Measurements from ENCODE around the gene PALLD. TPM values are rescaled to one million over a fixed set of nuclear protein-coding genes. Genes with fewer than 3 reads are reported as not detected.

PALLD gene
- total RNA-seq, 1 donor from 2014 or later = 12.1 TPM

DNA sequence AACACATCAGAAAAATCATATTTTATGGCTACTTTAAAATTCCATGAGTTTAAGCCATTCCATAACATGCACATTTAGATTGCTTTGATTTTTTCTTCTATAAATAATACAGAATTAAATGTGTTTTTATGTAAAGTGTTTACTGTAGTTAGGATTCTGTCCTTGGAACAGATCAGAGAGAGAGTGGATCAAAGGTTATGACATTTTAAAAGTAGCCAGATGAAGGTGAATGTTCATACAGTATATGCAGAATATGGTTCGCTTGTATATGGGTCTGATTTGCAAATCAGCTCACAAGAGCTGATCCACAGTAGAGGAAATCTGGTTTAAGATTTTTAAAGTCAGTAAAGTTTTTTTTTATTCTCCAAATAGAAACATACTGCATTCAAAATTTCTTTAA lies 7.2 kb upstream of the PALLD start:
- intact Hi-C loops (cut with micrococcal nuclease) = loop anchor here (10.0 kb wide), 1 partner anchor 1265 kb away; the partner anchor contains the start of gene HPF1

DNA sequence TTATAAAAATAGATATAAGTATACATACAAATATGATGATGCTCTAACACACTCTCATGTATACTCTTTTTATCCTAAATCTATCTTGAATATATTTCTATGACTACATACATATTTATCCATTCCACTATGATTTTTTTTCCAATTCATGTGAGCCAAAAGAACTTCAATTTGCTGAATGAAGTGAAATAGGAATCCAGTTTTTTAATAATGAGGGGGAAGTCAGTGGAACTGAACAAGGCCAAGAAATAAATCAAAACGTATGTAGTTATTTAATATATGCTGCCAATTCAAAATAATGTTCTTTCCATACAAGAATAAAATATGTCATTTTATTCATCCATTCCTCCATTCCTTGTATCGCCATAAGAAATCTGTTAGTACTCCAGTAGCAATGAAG lies 6.1 kb upstream of the PALLD start:
- intact Hi-C loops (cut with micrococcal nuclease) = no loop called here

DNA sequence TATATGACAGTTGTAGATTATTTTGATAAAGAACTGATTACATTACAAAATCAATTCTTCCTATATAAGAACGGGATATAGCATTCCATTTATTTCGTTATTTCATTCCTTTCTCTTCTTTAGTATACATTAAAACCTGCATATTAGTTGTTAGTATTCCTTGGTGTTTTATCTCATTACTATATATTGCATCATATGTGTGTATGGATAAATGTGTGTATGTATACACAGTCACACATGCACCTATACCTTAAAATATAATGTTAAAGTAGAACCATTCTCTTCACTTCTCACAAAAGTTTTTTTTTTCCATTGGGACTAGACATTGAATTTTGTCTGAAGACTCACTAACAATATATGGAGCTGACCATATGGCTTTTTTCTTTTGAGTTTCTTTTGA lies 5.3 kb upstream of the PALLD start:
- intact Hi-C loops (cut with micrococcal nuclease) = no loop called here

DNA sequence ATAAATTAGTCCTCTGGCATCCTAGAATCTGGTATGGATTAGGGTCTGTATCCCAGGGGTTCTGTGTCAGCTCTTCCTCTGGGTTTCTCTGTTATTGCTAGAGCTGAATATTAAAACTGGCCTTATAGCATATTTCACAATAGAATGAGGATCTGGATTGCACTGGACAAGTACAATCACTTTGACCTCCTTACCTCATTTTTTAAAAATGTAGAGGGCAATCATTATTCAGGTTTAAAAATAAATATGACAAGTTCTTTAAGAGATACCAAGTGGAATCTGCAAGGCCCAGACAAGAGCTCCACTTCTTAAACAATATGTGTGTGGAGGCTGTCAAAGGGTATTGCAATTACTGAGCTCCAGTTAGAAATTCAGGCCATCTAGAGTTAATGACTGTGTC lies 1.4 kb downstream of the PALLD start:
- intact Hi-C loops (cut with micrococcal nuclease) = no loop called here

DNA sequence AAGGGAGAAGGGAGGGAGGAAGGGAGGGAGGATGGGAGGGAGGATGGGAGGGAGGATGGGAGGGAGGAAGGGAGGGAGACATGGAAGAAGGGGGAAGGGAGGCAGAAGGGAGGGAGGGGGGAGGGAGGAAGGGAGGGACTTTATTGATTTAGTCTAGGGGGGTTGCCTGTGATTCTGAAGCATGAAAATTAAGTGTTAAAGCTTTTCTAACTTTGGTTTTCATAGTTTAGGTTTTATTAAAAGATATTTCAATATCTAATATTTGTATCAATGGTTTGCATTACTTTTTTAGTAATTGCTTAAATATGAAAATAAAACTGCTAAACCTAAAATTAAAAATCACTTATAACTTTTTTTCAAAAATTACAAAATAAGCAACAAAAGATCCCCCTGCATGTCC lies 2.4 kb downstream of the PALLD start:
- intact Hi-C loops (cut with micrococcal nuclease) = no loop called here

DNA sequence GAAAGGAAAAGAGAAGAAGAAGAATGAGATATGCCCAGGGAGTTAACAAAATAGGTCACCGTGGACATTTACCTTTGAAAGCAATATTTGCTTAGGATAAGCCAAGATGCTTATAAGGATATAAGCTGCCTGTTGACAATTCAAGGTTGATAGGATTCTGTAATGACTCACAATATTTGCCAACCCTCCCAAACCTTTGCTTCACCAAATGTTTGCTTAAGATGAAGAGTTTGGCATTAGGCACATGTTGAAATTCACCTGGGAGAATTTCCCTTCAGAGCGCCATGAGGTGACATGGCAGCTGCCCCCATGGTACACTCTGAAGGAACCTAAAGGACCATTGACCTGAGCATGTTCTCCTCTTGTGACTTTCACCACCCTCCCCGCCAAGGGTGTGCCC lies 4.6 kb downstream of the PALLD start:
- intact Hi-C loops (cut with micrococcal nuclease) = no loop called here

DNA sequence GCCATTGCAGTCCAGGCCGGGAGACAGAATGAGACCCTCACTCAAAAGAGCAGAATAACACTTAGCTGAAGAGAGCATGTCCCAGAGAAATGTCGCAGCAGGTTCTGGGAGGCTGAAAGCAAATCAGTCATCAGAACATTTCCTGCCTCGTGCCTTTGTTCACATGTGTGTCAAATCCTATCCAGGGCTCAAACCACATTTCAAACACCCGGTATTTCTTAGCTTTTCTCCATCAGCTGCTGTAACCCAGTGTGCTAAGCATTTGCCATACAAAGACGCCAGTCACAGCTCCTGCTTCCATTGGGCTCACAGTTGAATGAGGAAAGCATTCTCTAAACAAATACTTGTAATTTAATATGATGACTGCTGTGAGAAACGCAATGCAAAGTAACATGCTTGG lies 6.0 kb downstream of the PALLD start:
- intact Hi-C loops (cut with micrococcal nuclease) = no loop called here

DNA sequence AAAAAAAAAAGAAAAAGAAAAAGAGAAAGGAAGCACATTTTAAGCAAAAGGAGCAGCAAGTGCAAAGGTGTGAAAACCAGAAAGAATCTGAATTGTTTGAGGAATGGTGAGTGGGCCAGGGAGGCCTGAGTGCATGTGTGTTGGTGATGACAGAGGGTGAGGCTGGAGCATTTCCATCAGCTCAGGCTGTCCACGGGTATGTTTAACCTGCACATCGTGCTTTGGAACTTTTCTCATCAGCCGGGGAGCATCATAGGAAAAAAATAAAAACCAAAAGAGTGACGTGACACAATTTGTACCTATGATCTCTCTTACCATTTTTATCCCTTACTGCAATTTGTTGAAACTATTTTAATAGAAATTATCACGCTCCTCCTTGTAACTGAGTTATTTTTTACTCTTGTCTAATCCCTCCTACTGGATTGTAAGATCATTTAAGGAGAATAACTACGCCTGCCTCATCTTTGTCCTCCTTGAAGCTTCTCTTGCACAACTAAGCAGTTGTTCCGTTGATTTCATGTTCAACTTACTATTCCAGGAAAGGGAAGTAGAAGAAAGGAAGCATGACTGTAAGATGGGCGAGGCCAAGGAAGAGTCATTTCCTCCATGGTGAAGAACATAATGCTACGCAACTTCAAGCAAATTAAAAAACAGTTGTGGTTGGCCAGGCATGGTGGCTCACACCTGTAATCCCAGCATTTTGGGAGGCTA lies 7.0 kb downstream of the PALLD start:
- intact Hi-C loops (cut with micrococcal nuclease) = no loop called here

DNA sequence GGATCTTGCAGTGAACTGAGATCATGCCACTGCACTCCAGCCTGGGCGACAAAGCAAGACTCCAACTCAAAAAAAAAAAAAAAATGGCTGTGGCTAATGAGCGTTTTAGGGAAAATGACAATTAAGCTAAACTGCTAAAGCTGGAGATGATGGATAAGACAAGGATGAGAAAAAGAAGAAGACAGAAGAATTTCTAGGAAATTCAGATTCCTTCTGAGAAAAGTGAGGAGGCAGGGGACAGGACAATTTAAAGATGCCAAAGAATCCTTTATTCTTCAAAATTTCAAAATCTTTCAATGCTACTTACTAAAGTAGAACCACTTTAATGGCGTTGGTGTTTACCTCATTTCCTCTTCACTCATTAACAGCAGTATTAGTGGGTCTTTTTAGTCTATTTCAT lies 7.7 kb downstream of the PALLD start:
- intact Hi-C loops (cut with micrococcal nuclease) = no loop called here

DNA sequence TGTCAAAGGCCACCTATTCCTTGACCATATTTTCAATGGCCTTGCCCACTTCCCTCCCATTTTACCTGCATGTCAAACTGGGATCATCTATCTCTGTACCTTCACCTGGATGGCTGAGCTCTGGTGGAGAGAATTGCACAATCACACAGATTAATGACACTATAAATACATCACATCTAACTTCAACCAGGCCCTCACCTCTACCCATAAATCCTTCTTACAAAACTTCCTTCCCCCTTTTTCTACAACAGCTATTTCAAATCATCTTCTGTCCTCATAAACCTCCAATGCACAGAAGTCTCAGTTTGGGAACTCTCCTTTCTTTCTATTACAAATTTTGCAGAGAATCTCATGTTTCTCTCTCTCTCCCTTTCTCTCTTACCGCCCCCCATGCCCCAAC lies 9.2 kb downstream of the PALLD start:
- intact Hi-C loops (cut with micrococcal nuclease) = no loop called here

DNA sequence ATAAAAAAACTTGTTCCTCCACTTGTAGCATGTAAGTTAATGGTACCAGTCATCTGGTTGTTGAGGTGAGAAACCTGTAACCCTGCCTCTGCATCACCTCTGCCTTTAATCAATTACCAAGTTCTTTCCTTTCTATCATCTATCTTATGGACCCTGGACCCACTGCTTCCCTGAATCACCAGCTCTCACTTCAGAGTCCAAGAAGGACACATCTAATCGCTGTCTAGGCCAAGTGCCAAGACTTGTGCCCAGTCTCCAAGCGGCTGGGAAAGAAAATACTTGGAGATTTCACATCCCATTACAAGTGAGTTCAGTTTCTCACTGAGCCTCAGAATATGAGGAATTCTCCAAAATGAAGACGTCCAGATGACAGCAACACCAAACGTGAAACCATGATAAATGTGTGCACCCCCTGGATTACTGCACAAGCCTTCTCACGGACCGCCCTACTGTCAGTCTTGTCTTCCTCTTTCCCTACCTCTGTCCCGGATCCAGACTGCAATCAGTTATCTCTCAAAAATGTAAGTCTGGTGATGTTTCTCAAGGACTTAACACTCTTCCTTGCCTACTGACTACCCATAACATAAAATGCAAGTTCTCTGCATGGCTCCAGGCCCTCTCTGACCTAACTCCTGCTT lies 10.4 kb downstream of the PALLD start:
- intact Hi-C loops (cut with micrococcal nuclease) = no loop called here

DNA sequence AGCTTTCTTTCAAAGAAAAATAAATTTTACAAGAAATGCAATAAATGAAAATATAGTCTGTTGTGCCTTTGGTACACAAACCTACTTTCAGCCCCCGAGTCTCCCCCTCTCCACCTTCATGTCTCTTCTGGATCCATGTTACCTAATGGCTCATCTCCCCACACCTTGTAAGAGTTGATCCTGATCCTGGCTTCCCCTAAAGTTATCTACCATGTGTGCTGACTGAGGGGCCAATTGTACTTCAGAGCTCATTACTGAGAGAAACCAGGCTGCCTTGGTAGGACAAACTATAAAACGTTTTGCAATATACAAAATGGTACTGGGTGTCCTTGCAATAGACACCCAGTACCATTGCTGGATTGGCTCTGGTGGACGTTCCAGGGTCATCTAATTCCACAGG lies 11.8 kb downstream of the PALLD start:
- intact Hi-C loops (cut with micrococcal nuclease) = loop anchor here (1.0 kb wide), 2 partner anchors 190 to 501 kb away; partner anchors contain the start of gene DDX60

DNA sequence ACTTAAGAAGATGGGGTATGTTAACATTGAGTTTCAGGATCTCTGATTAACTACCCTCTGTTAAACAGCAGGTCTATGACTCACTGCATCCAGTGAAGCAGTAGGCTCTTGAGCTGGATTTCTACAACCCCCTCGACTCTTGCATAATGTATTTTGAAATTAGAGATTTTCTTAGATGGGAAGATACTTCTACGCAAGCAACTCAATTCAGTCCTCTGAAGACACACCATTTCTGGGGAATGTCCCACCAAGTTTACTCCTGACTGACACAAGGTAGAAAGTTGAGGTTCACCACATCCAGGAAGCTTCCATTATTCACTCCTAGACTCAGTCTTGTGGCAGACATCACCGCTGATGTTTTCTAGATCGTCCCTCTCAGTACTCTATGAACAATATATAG lies 12.9 kb downstream of the PALLD start:
- intact Hi-C loops (cut with micrococcal nuclease) = loop anchor here (1.0 to 10.0 kb wide), 7 partner anchors 28 to 725 kb away; partner anchors contain the start of gene DDX60

DNA sequence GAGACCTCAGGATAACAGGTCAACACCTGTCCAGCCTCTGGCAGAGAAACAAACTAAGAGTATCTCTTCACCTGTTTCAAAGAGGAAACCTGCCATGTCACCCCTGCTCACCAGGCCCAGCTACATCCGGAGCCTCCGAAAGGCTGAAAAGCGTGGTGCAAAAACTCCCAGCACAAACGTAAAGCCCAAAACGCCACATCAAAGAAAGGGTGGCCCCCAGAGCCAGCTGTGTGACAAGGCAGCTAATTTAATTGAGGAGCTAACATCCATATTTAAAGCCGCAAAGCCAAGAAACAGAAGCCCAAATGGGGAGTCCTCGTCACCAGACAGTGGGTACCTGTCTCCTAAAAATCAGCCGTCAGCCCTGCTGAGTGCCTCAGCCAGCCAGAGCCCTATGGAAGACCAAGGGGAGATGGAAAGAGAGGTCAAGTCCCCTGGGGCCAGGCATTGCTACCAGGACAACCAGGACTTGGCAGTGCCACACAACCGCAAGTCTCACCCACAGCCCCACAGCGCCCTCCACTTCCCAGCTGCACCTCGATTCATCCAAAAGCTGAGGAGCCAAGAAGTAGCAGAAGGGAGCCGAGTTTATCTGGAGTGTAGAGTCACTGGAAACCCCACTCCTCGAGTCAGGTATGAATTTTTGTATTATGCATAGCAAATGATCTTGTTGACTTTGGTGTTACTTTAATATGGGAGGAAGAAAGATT lies 15.1 kb downstream of the PALLD start:
- intact Hi-C loops (cut with micrococcal nuclease) = loop anchor here (2.0 to 10.0 kb wide), 5 partner anchors 61 to 727 kb away; no protein-coding TSS in a partner anchor

DNA sequence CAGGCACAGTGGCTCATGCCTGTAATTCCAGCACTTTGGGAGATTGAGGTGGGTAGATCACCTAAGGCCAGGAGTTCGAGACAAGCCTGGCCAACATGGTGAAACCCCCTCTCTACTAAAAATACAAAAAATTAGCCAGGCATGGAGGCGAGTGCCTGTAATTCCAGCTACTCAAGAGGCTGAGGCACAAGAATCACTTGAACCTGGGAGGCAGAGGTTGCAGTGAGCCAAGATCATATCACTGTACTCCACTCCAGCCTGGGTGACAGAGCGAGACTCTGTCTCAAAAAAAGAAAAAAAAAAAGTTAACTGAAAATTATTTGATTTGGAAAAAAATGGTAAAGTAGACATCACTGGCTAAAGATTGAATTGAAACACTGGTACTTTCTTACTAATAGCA lies 17.0 kb downstream of the PALLD start:
- intact Hi-C loops (cut with micrococcal nuclease) = loop anchor here (1.0 to 10.0 kb wide), 8 partner anchors 34 to 973 kb away; partner anchors contain the start of gene DDX60L

DNA sequence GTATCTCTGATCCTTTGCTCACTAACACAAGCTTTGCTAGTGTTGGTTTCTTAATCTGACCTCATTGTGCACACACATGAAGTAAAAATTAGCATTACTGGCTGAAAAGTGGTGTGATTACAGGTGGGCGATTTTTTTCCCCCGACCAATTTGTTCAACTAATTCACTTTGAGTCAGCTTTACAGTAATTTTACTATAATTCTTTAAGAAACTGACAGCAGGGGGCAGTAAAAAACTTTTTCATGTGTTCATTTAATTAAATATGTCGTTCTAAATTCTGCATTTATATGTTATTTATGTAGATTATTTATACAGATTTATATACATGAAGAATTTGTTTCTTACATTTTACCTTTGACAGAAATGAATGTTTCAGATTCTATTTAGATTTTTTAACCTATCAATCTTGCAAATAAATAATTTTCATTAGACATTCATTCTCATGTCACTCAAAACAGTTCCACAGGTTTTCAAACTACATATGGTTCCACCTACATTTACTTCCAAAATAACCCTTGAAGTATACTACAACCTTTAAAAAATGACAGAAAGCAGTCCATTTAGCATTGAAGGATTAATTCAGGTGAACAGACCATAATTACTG lies 17.5 kb downstream of the PALLD start:
- intact Hi-C loops (cut with micrococcal nuclease) = loop anchor here (1.0 to 10.0 kb wide), 7 partner anchors 34 to 972 kb away; partner anchors contain the start of gene DDX60L

DNA sequence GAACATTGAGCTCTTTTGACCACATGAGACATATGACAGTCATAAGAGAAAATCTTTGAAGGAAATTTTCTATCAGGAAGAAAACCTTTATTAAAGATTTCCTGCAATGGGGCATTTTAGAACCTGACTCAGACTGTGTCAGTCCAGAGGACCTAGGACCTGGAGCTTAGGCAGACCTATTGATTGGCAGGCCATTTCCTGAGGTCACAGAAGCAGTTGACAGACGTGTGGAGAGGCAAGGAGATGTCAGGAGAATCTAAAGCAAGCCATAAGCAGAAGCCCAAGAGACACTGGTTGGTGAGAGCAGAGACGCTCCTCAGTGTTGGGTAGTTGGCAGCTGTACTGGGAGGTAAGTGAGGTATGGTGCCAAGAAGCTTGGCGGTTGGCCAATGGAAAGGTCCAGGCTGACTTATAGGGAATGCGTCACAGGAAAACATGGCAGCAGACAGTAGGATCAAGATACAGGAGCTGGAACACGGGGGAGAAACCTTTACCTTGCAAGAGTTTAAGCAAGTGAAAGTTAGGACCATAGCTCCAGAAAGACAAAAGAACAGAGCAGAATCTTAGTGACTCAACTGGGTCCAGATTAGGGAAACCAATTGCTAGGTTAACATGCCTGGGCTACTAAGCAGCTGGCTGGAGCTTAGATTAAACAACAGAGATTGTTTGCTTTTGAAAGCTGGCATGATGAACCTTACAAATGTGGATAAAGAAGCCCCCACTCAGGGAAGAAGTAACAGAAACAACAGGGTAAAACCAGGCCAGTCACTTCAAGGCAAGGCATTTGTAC lies 18.6 kb downstream of the PALLD start:
- intact Hi-C loops (cut with micrococcal nuclease) = loop anchor here (2.0 to 10.0 kb wide), 2 partner anchors 731 to 971 kb away; no protein-coding TSS in a partner anchor

DNA sequence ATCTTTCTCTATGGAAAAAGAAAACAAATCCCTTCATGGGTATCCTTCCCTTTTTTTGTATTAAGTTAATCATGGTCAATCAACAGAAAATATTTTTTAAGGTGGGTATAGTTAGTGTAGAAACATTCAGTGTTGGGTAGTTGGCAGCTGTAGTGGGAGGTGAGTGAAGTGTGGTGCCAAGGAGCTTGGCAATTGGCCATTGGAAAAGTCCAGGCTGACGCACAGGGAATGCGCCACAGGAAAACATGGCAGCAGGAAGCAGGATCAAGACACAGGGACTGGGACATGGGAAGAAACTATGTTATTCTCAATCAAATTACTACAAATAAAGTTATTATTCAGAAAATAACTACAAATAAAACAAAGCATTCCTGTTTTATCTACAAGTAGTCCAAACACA lies 20.0 kb downstream of the PALLD start:
- intact Hi-C loops (cut with micrococcal nuclease) = loop anchor here (10.0 kb wide), 1 partner anchor 732 kb away; no protein-coding TSS in a partner anchor

DNA sequence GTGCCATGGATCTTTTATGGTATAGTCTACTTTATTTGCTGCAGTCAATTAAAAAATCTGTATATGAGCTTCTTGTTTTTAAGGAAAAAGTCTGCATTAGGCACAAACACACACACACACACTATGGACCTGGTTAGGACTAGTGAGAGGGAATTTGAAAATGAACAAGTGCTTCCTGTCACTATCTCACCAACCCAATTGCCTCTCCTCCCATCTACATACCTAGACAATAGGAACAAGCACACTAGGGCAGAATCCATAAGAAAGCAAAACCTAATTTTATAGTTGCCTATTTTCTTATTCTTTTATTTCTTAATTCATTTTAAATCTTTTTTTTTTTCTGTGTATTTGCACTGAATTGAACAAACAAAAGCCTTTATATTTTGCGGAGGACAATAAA lies 22.7 kb downstream of the PALLD start:
- intact Hi-C loops (cut with micrococcal nuclease) = loop anchor here (10.0 kb wide), 1 partner anchor 735 kb away; no protein-coding TSS in a partner anchor

DNA sequence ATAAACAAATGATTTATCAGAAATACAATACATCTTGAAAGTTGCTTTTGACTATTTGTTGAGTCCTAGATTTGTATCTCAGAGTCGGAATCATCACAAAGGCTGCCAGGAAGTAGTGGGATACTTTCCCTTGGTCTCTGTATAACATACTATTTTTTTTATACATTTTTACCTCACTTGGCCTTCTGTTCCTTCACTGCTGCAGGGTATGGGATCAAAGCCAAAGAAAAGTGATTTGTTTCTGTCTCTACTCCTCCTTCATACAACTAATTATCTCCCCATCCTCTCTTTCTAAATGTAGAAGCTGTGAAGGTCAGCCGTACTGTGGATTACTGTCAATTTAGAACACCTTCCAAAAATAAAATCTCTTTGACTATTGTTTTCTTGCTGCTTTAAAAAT lies 24.9 kb downstream of the PALLD start:
- intact Hi-C loops (cut with micrococcal nuclease) = no loop called here

DNA sequence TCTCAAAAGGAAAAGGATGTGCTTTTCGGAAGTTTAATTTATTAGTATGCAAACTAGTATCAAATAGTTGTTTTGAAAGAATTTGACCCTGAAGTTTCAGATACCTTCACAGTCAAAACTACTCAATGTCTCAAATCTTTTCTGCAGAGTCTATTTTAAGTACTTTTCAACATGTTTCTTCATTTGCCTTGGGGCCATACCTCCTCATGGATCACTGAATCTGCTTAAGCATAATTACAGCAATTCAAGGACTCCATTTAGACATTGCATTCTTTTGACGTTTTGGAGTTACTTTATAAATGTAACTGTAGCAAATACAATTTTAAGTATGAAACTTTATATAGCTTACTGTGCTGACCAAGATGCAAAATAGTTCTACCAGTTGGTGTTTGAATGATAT lies 25.5 kb downstream of the PALLD start:
- intact Hi-C loops (cut with micrococcal nuclease) = no loop called here

Data from T-helper 1 cell treated with Interleukin-12 subunit alpha and Interleukin-12 subunit beta and Interleukin-4 antibody, amounts not matched to agents 30 ng/mL and 1 ng/mL, for 36 hours (primary cell).